ENCODE results near the gene TXK.

The TXK gene

GRCh38 chr4:48137846-48138245, 3.8 kb upstream of the TXK start:
- no peak for DNase-seq (ENCODE audit: low read depth, low spot score)

GRCh38 chr4:48133669-48134068, 381 bp downstream of the TXK start:
- DNase-seq (ENCODE audit: low read depth, low spot score): peak; percentile 61

- no peak for DNase-seq (ENCODE audit: low read depth, low spot score)
Measured at GRCh38 chr4:48131736-48132135, 2.3 kb downstream of the TXK start.

GRCh38 chr4:48130100-48130499, 4.0 kb downstream of the TXK start:
- DNase-seq (ENCODE audit: low read depth, low spot score): no peak

GRCh38 chr4:48129307-48130014, 4.6 kb downstream of the TXK start:
- DNase-seq (ENCODE audit: low read depth, low spot score): no peak

GRCh38 chr4:48127682-48128404, 6.2 kb downstream of the TXK start:
- DNase-seq (ENCODE audit: low read depth, low spot score): peak; percentile 97

- no peak for DNase-seq (ENCODE audit: low read depth, low spot score)
Measured at GRCh38 chr4:48127231-48127630, 6.8 kb downstream of the TXK start.

GRCh38 chr4:48126621-48127020, 7.4 kb downstream of the TXK start:
- DNase-seq (ENCODE audit: low read depth, low spot score): no peak

GRCh38 chr4:48124870-48125269, 9.2 kb downstream of the TXK start:
- DNase-seq (ENCODE audit: low read depth, low spot score): no peak

- DNase-seq (ENCODE audit: low read depth, low spot score): no peak
Measured at GRCh38 chr4:48122756-48123155, 11.3 kb downstream of the TXK start.

- DNase-seq (ENCODE audit: low read depth, low spot score): no peak
Measured at GRCh38 chr4:48121180-48121579, 12.9 kb downstream of the TXK start.

GRCh38 chr4:48120132-48120531, 13.9 kb downstream of the TXK start:
- no peak for DNase-seq (ENCODE audit: low read depth, low spot score)

GRCh38 chr4:48119646-48120045, 14.4 kb downstream of the TXK start:
- DNase-seq (ENCODE audit: low read depth, low spot score): peak; percentile 19

- DNase-seq (ENCODE audit: low read depth, low spot score): no peak
Measured at GRCh38 chr4:48118081-48118480, 16.0 kb downstream of the TXK start.

GRCh38 chr4:48116582-48116981, 17.5 kb downstream of the TXK start:
- no peak for DNase-seq (ENCODE audit: low read depth, low spot score)

- no peak for DNase-seq (ENCODE audit: low read depth, low spot score)
Measured at GRCh38 chr4:48114412-48114811, 19.6 kb downstream of the TXK start.

GRCh38 chr4:48112017-48112667, 21.9 kb downstream of the TXK start:
- DNase-seq (ENCODE audit: low read depth, low spot score): peak; percentile 45

- peak; percentile 73 for DNase-seq (ENCODE audit: low read depth, low spot score)
Measured at GRCh38 chr4:48110452-48110978, 23.5 kb downstream of the TXK start.

GRCh38 chr4:48109413-48110263, 24.4 kb downstream of the TXK start:
- peak; percentile 52 for DNase-seq (ENCODE audit: low read depth, low spot score)

- no peak for DNase-seq (ENCODE audit: low read depth, low spot score)
Measured at GRCh38 chr4:48108309-48109073, 25.6 kb downstream of the TXK start.

- DNase-seq (ENCODE audit: low read depth, low spot score): no peak
Measured at GRCh38 chr4:48105230-48105629, 28.8 kb downstream of the TXK start.
